Neural progenitor cell (in vitro differentiated cells): ENCODE measurements around the gene HLF. TPM values are rescaled to one million over a fixed set of nuclear protein-coding genes. Genes with fewer than 3 reads are reported as not detected.

ENCODE experiments used
- DNase-seq: peaks from one replicate; pipeline ENCODE4 v3.0.0-alpha.2; 2016; ENCODE audit warnings: low spot score
- H2AFZ ChIP-seq: fragments of 200-600 bp; sonication (generic); replicated peaks from 2 replicates; pipeline ENCODE4 v1.6.1; 2016; ENCODE audit warnings: antibody characterized with exemption
- H3F3A ChIP-seq: fragments of 200-600 bp; sonication (generic); 2 replicates; pipeline ENCODE4 v1.6.1; 2016; ENCODE audit warnings: antibody characterized with exemption, low read depth
- H3K27ac ChIP-seq: fragments of 200-600 bp; sonication (generic); 2 replicates; pipeline ENCODE4 v1.5.1; 2016; ENCODE audit warnings: mild to moderate bottlenecking
- H3K27me3 ChIP-seq: fragments of 200-600 bp; sonication (generic); 2 replicates; pipeline ENCODE4 v1.6.1; 2016; ENCODE audit warnings: mild to moderate bottlenecking, moderate library complexity
- H3K36me3 ChIP-seq: fragments of 200-600 bp; sonication (generic); 2 replicates; pipeline ENCODE4 v1.5.1; 2016
- H3K4me1 ChIP-seq: fragments of 200-600 bp; sonication (generic); 2 replicates; pipeline ENCODE4 v1.6.1; 2016; ENCODE audit warnings: mixed run types
- H3K4me2 ChIP-seq: fragments of 200-600 bp; sonication (generic); 2 replicates; pipeline ENCODE4 v1.6.1; 2016
- H3K4me3 ChIP-seq: fragments of 200-600 bp; sonication (generic); 2 replicates; pipeline ENCODE4 v1.5.1; 2016
- H3K79me2 ChIP-seq: fragments of 200-600 bp; sonication (generic); 2 replicates; pipeline ENCODE4 v1.6.1; 2016; ENCODE audit warnings: low read depth
- H3K9ac ChIP-seq: fragments of 200-600 bp; sonication (generic); 2 replicates; pipeline ENCODE4 v1.6.1; 2016
- H3K9me3 ChIP-seq: fragments of 200-600 bp; sonication (generic); 2 replicates; pipeline ENCODE4 v1.5.1; 2016; ENCODE audit warnings: low read depth
- H4K20me1 ChIP-seq: fragments of 200-600 bp; sonication (generic); 2 replicates; pipeline ENCODE4 v1.6.1; 2016; ENCODE audit warnings: low read depth
- H3K27ac Mint-ChIP-seq: 3 replicates; pipeline ENCODE4 v1.8.0; 2021; ENCODE audit warnings: mixed read lengths
- H3K27me3 Mint-ChIP-seq: 2 replicates; pipeline ENCODE4 v1.8.0; 2022; ENCODE audit warnings: low read depth, mild to moderate bottlenecking, inconsistent platforms, moderate library complexity, mixed read lengths; ENCODE audit not compliant: insufficient read depth
- H3K36me3 Mint-ChIP-seq: 3 replicates; pipeline ENCODE4 v1.8.0; 2021; ENCODE audit warnings: mixed read lengths
- H3K4me1 Mint-ChIP-seq: 3 replicates; pipeline ENCODE4 v1.8.0; 2021; ENCODE audit warnings: mixed read lengths
- H3K4me3 Mint-ChIP-seq: 3 replicates; pipeline ENCODE4 v1.8.0; 2021; ENCODE audit warnings: mild to moderate bottlenecking, moderate library complexity, mixed read lengths
- H3K9me3 Mint-ChIP-seq: 3 replicates; pipeline ENCODE4 v1.8.0; 2020; ENCODE audit warnings: mixed read lengths
- CTCF ChIP-seq: fragments of 200-600 bp; sonication (generic); IDR thresholded peaks from 2 replicates; pipeline ENCODE4 v1.5.1; 2017; ENCODE audit warnings: antibody characterized with exemption, mild to moderate bottlenecking
- EZH2 ChIP-seq: fragments of 200-600 bp; sonication (generic); IDR thresholded peaks from 2 replicates; pipeline ENCODE4 v1.6.1; 2017; ENCODE audit warnings: antibody characterized with exemption, mild to moderate bottlenecking, moderate library complexity
- EZH2phosphoT487 ChIP-seq: fragments of 200-600 bp; sonication (generic); IDR thresholded peaks from 2 replicates; pipeline ENCODE4 v1.6.1; 2017; ENCODE audit warnings: antibody characterized with exemption
- total RNA-seq: library from RNA; depleted of rRNA; stranded (reverse); fragments of >200 nt; gene quantifications from 2 replicates; pipeline ENCODE4 v1.2.3, GENCODE V29; 2015; ENCODE audit warnings: low replicate concordance

Gene HLF
- total RNA-seq, 1 donor from 2014 or later: 0.11 TPM

GRCh38 chr17:55346658-55347057 is 81.9 kb downstream of the HLF start:
- no peak for DNase-seq
- no peaks in the 10 kb centered on the region for H3K9me3 ChIP-seq
- H3K27ac Mint-ChIP-seq: no peak overlapping the region
- no peaks in the 10 kb centered on the region for H3F3A ChIP-seq
- H4K20me1 ChIP-seq: no peaks in the 10 kb centered on the region
- H3K9me3 Mint-ChIP-seq: peaks cover 2% of the 10 kb centered on the region
- no peak overlapping the region for H3K9ac ChIP-seq
- no peak overlapping the region for H3K27ac ChIP-seq
- no peaks in the 10 kb centered on the region for H3K36me3 ChIP-seq
- peaks cover 7% of the 10 kb centered on the region for H3K4me1 ChIP-seq
- H3K27me3 ChIP-seq: no peaks in the 10 kb centered on the region
- TF ChIP-seq CTCF (no peak), EZH2 (no peak), EZH2phosphoT487 (no peak)
- H3K27me3 Mint-ChIP-seq: peaks cover 5% of the 10 kb centered on the region
- no peak overlapping the region for H3K4me3 ChIP-seq
- H3K4me1 Mint-ChIP-seq: no peaks in the 10 kb centered on the region
- no peak overlapping the region for H3K4me2 ChIP-seq
- H3K79me2 ChIP-seq: no peaks in the 10 kb centered on the region
- no peaks in the 10 kb centered on the region for H3K36me3 Mint-ChIP-seq
- no peak overlapping the region for H2AFZ ChIP-seq
- H3K4me3 Mint-ChIP-seq: no peak overlapping the region

GRCh38 chr17:55347341-55347740 is 82.6 kb downstream of the HLF start:
- Mint-ChIP-seq H3K9me3 (peaks cover 2% of the 10 kb centered on the region), H3K27me3 (peaks cover 5% of the 10 kb centered on the region), H3K4me3 (no peak overlapping the region), H3K27ac (no peak overlapping the region), H3K4me1 (no peaks in the 10 kb centered on the region), H3K36me3 (no peaks in the 10 kb centered on the region)
- no peaks in the 10 kb centered on the region for H3K36me3 ChIP-seq
- H4K20me1 ChIP-seq: no peaks in the 10 kb centered on the region
- H3K9me3 ChIP-seq: no peaks in the 10 kb centered on the region
- H3K27ac ChIP-seq: no peak overlapping the region
- no peaks in the 10 kb centered on the region for H3K79me2 ChIP-seq
- H3K27me3 ChIP-seq: no peaks in the 10 kb centered on the region
- DNase-seq: no peak
- H3K4me1 ChIP-seq: peaks cover 7% of the 10 kb centered on the region
- H2AFZ ChIP-seq: no peak overlapping the region
- TF ChIP-seq CTCF (no peak), EZH2phosphoT487 (no peak), EZH2 (no peak)
- H3F3A ChIP-seq: no peaks in the 10 kb centered on the region
- no peak overlapping the region for H3K4me3 ChIP-seq
- no peak overlapping the region for H3K4me2 ChIP-seq
- no peak overlapping the region for H3K9ac ChIP-seq

- DNase-seq: peak; percentile 67
- Histone ChIP-seq H3K9ac (no peak overlapping the region), H3K27ac (no peak overlapping the region), H4K20me1 (no peaks in the 10 kb centered on the region), H3K9me3 (no peaks in the 10 kb centered on the region), H3K79me2 (no peaks in the 10 kb centered on the region), H3K4me2 (no peak overlapping the region), H3K36me3 (no peaks in the 10 kb centered on the region), H2AFZ (peak overlapping the region; percentile 21), H3K4me3 (no peak overlapping the region), H3F3A (no peaks in the 10 kb centered on the region), H3K27me3 (no peaks in the 10 kb centered on the region), H3K4me1 (peaks cover 7% of the 10 kb centered on the region)
- Mint-ChIP-seq H3K27ac (no peak overlapping the region), H3K4me3 (no peak overlapping the region), H3K36me3 (no peaks in the 10 kb centered on the region), H3K4me1 (no peaks in the 10 kb centered on the region), H3K27me3 (peaks cover 5% of the 10 kb centered on the region), H3K9me3 (peaks cover 2% of the 10 kb centered on the region)
- TF ChIP-seq CTCF: peak; percentile 86
- no peak for TF ChIP-seq EZH2phosphoT487
- TF ChIP-seq EZH2: no peak
Observed at GRCh38 chr17:55348749-55349354, 84.1 kb downstream of the HLF start.
